Testis (tissue), 2 donors: ENCODE results near the gene MAPK6.

Source experiments
- POLR2A ChIP-seq: fragments of 450-650 bp; IDR thresholded peaks from one replicate; pipeline ENCODE4 v1.6.1; 2017; ENCODE audit warnings: antibody characterized with exemption, mild to moderate bottlenecking, moderate library complexity
- TF ChIP-seq, protein P1 (sequence below), 3 experiments: fragments of 450-650 bp in 2 of 3; fragments of 200-600 bp in 1 of 3; sonication (generic) in 1 of 3; IDR thresholded peaks; one replicate each; pipeline ENCODE4 v1.5.1; 2016 to 2019; ENCODE audit warnings: antibody characterized with exemption in 3 of 3, mild to moderate bottlenecking in 2 of 3, moderate library complexity in 1 of 3

DNA sequence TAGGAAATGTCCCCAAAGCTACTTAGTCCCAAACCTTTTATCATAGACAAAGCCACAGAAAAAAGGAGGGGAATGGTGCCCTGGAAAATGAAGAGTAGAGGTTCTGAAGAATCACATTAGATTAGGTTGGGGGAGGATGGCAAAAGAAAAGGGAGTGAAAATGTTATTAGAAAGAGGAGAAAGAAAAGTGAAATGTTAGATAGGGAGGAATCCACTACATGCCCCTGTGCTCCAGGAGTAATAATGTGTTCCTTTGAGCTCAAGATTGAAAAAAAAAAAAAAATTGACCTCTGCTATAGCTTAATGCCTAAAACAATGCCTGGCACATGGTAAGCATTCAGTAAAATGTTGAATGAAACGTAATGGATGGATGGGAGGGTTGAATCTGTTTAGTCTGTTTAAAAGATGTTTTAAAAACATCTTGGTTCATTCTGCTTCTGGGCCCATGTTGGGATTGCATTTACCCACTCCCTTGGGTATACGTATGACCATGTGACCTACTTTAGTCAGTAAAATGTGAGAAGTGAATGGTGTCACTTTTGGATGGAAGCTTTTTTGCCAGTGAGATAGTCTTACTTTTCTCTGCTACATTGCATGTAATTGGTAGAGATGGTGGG lies 19.0 kb downstream of the MAPK6 start:
- TF ChIP-seq, protein P1, sequence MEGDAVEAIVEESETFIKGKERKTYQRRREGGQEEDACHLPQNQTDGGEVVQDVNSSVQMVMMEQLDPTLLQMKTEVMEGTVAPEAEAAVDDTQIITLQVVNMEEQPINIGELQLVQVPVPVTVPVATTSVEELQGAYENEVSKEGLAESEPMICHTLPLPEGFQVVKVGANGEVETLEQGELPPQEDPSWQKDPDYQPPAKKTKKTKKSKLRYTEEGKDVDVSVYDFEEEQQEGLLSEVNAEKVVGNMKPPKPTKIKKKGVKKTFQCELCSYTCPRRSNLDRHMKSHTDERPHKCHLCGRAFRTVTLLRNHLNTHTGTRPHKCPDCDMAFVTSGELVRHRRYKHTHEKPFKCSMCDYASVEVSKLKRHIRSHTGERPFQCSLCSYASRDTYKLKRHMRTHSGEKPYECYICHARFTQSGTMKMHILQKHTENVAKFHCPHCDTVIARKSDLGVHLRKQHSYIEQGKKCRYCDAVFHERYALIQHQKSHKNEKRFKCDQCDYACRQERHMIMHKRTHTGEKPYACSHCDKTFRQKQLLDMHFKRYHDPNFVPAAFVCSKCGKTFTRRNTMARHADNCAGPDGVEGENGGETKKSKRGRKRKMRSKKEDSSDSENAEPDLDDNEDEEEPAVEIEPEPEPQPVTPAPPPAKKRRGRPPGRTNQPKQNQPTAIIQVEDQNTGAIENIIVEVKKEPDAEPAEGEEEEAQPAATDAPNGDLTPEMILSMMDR (IDR thresholded peaks at IDR 0.05), result no peak
- no peak for TF ChIP-seq POLR2A
